Prostate gland (tissue), 2 donors: ENCODE results near the gene TSC22D1.

Experiments used
- POLR2A ChIP-seq: fragments of 450-650 bp; IDR thresholded peaks from one replicate; pipeline ENCODE4 v1.6.1; 2016; ENCODE audit warnings: antibody characterized with exemption, mild to moderate bottlenecking
- POLR2AphosphoS5 ChIP-seq: sonication (generic); formaldehyde crosslinking; IDR thresholded peaks from one replicate; pipeline ENCODE4 v1.6.1; 2017; ENCODE audit warnings: antibody characterized with exemption
- TF ChIP-seq, protein P1 (sequence below), 4 experiments: fragments of 200-600 bp in 2 of 4; fragments of 450-650 bp in 2 of 4; sonication (generic) in 2 of 4; IDR thresholded peaks; 1 replicate in 3 of 4; 2 replicates in 1 of 4; pipeline ENCODE4 v1.5.1; 2016 to 2019; ENCODE audit warnings: antibody characterized with exemption in 4 of 4, mild to moderate bottlenecking in 2 of 4, moderate library complexity in 2 of 4

DNA sequence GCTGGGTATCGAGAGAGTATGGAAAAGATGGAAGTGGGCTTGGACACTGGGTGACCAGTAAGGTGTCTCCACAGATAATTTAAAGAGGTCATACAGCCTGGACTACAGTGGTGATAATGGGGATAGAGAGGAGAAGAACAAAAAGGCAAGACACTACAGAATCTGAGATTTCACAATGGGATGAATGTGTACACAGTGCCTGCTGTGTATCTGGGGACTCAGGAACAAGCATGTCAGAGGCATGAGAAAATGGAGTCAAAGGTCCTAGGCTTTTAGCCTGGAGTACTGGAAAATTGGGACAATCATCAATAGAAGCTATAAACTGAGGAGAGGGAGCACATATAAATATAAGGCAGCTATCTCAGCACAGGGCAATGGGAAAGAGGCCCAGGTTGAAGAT is 69.4 kb downstream of the TSC22D1 start:
- TF ChIP-seq, protein P1, sequence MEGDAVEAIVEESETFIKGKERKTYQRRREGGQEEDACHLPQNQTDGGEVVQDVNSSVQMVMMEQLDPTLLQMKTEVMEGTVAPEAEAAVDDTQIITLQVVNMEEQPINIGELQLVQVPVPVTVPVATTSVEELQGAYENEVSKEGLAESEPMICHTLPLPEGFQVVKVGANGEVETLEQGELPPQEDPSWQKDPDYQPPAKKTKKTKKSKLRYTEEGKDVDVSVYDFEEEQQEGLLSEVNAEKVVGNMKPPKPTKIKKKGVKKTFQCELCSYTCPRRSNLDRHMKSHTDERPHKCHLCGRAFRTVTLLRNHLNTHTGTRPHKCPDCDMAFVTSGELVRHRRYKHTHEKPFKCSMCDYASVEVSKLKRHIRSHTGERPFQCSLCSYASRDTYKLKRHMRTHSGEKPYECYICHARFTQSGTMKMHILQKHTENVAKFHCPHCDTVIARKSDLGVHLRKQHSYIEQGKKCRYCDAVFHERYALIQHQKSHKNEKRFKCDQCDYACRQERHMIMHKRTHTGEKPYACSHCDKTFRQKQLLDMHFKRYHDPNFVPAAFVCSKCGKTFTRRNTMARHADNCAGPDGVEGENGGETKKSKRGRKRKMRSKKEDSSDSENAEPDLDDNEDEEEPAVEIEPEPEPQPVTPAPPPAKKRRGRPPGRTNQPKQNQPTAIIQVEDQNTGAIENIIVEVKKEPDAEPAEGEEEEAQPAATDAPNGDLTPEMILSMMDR (IDR thresholded peaks at IDR 0.05) = no peak
- TF ChIP-seq POLR2A = no peak
- TF ChIP-seq POLR2AphosphoS5 = no peak
